ENCODE data around the gene QKI. TPM values are rescaled to one million over a fixed set of nuclear protein-coding genes. Genes with fewer than 3 reads are reported as not detected.

QKI gene
- total and polyA plus RNA-seq, 2 of the 8 experiments (the other 6 are each of a cell fraction or from before 2014, with no cell fraction given): 181 to 183 TPM

DNA sequence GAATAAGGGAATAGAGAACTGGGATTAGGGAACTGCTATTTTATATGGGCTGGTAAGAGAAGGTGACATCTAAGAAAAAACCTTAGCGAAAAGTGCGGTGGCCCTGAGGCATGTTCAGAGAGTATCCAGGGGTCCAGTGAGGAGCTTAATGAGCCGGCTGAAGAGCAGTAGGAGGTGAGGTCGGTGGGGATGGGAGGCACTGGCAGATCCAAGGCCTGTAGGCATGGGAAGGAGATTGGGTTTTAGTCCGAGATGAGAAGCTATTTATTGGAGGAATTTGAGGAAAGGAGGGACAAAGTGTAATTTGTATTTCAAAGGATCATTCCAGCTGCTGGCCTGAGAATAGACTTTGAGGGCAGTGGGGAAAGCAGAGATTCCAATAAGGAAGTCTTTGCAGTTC, 123.8 kb downstream of the QKI start (continued):
- TF ChIP-seq KDM4A (IDR thresholded peaks at IDR 0.05; ENCODE audit: low read depth, low read length, severe bottlenecking): no peak
